IMR-90 (cell line): ENCODE measurements around the gene ASRGL1. TPM values are rescaled to one million over a fixed set of nuclear protein-coding genes. Genes with fewer than 3 reads are reported as not detected.

Experiments
- ATAC-seq: fragments of 200-7000 bp; cut with Tn5 transposase; 2 replicates; pipeline ENCODE4 v1.9.1; 2020; ENCODE audit warnings: low read depth, mild to moderate bottlenecking, moderate library complexity
- BruUV-seq: library from RNA; stranded (reverse); fragments of 400-500 nt; replicated peaks from 2 replicates; lab custom pipeline; 2021; lab: Mats Ljungman, UMichigan
- CTCF ChIA-PET: fragments of 300-600 bp; formaldehyde crosslinking; extraction: SDS; loops from one replicate; lab custom pipeline; 2021; ENCODE audit warnings: antibody characterized with exemption; lab: Yijun Ruan, JAX
- POLR2A ChIA-PET: fragments of 300-600 bp; sonication (Branson Sonifier 250); formaldehyde crosslinking; loops from one replicate; lab custom pipeline; 2022; ENCODE audit warnings: antibody characterized with exemption; ENCODE audit not compliant: unreplicated experiment; lab: Charles Lee
- DNase-seq: peaks from one replicate; pipeline ENCODE4 v3.0.0; 2013
- H2AFZ ChIP-seq: replicated peaks from 2 replicates; pipeline ENCODE3; 2013; ENCODE audit warnings: low read length, mild to moderate bottlenecking; ENCODE audit not compliant: poor library complexity
- H2AK5ac ChIP-seq: 2 replicates; pipeline ENCODE4 v1.6.1; 2013; ENCODE audit warnings: low read depth, low read length, inconsistent platforms
- H2AK9ac ChIP-seq: replicated peaks from 2 replicates; pipeline ENCODE3; 2013; ENCODE audit warnings: mild to moderate bottlenecking, low read depth, low read length, moderate library complexity; ENCODE audit not compliant: poor library complexity
- H2BK120ac ChIP-seq: 2 replicates; pipeline ENCODE4 v1.6.1; 2013; ENCODE audit warnings: low read depth, low read length, inconsistent platforms
- H2BK15ac ChIP-seq: 3 replicates; pipeline ENCODE4 v1.6.1; 2013; ENCODE audit warnings: low read depth, low read length, inconsistent platforms
- H2BK20ac ChIP-seq: 2 replicates; pipeline ENCODE4 v1.6.1; 2013; ENCODE audit warnings: low read depth, mild to moderate bottlenecking, inconsistent platforms, low read length, moderate library complexity
- H2BK5ac ChIP-seq: 2 replicates; pipeline ENCODE4 v1.6.1; 2013; ENCODE audit warnings: mild to moderate bottlenecking, low read depth, low read length, inconsistent platforms; ENCODE audit not compliant: poor library complexity, severe bottlenecking
- H3K14ac ChIP-seq: replicated peaks from 2 replicates; pipeline ENCODE4 v1.6.1; 2013; ENCODE audit warnings: low read depth, low read length, inconsistent platforms
- H3K18ac ChIP-seq: 2 replicates; pipeline ENCODE4 v1.6.1; 2013; ENCODE audit warnings: low read depth, low read length, control low read depth
- H3K23ac ChIP-seq: 2 replicates; pipeline ENCODE4 v1.6.1; 2013; ENCODE audit warnings: low read depth, low read length, inconsistent platforms
- H3K27ac ChIP-seq: 2 replicates; pipeline ENCODE4 v1.5.1; 2013; ENCODE audit warnings: mild to moderate bottlenecking, control low read depth, low read length; ENCODE audit not compliant: insufficient read depth
- H3K27me3 ChIP-seq: 2 replicates; pipeline ENCODE4 v1.6.1; 2013; ENCODE audit warnings: low read length; ENCODE audit not compliant: control insufficient read depth, insufficient read depth
- H3K36me3 ChIP-seq: 2 replicates; pipeline ENCODE4 v1.6.1; 2013; ENCODE audit warnings: low read length, mixed read lengths; ENCODE audit not compliant: control insufficient read depth, insufficient read depth
- H3K4ac ChIP-seq: 2 replicates; pipeline ENCODE4 v1.6.1; 2013; ENCODE audit warnings: low read depth, low read length, inconsistent platforms
- H3K4me1 ChIP-seq: 2 replicates; pipeline ENCODE4 v1.6.1; 2013; ENCODE audit warnings: low read length, mixed read lengths; ENCODE audit not compliant: control insufficient read depth, insufficient read depth
- H3K4me2 ChIP-seq: 2 replicates; pipeline ENCODE4 v1.6.1; 2013; ENCODE audit warnings: low read depth, mild to moderate bottlenecking, control low read depth, low read length, moderate library complexity
- H3K4me3 ChIP-seq: 2 replicates; pipeline ENCODE4 v1.5.1; 2013; ENCODE audit warnings: low read depth, mild to moderate bottlenecking, control low read depth, low read length, moderate library complexity; ENCODE audit not compliant: insufficient read depth
- H3K56ac ChIP-seq: 2 replicates; pipeline ENCODE4 v1.6.1; 2013; ENCODE audit warnings: low read length, inconsistent platforms; ENCODE audit not compliant: insufficient read depth; ENCODE audit errors: extremely low read depth
- H3K79me1 ChIP-seq, 2 experiments: 2 replicates each; pipeline ENCODE4 v1.6.1; 2013; ENCODE audit warnings: low read length in 2 of 2, inconsistent platforms in 1 of 2, low read depth in 1 of 2
- H3K9ac ChIP-seq: 2 replicates; pipeline ENCODE4 v1.6.1; 2013; ENCODE audit warnings: low read depth, low read length, control low read depth
- H3K9me1 ChIP-seq: 2 replicates; pipeline ENCODE4 v1.6.1; 2013; ENCODE audit warnings: low read length, inconsistent platforms; ENCODE audit not compliant: insufficient read depth
- H3K9me3 ChIP-seq: 2 replicates; pipeline ENCODE4 v1.6.1; 2013; ENCODE audit warnings: low read length; ENCODE audit not compliant: control insufficient read depth, insufficient read depth
- H4K20me1 ChIP-seq: 2 replicates; pipeline ENCODE4 v1.6.1; 2013; ENCODE audit warnings: low read length, inconsistent platforms; ENCODE audit not compliant: insufficient read depth
- H4K5ac ChIP-seq: 2 replicates; pipeline ENCODE4 v1.6.1; 2013; ENCODE audit warnings: mild to moderate bottlenecking, low read depth, low read length, control low read depth
- H4K8ac ChIP-seq, 2 experiments: 2 replicates each; pipeline ENCODE4 v1.6.1; 2013; ENCODE audit warnings: low read depth in 2 of 2, low read length in 2 of 2, control low read depth in 1 of 2, inconsistent platforms in 1 of 2
- H4K91ac ChIP-seq: 2 replicates; pipeline ENCODE4 v1.6.1; 2013; ENCODE audit warnings: low read depth, low read length, inconsistent platforms; ENCODE audit not compliant: insufficient read depth
- BHLHE40 ChIP-seq: fragments of 150-350 bp; IDR thresholded peaks from 2 replicates; pipeline ENCODE4 v1.6.1; 2016; ENCODE audit warnings: mild to moderate bottlenecking, low read depth, low read length
- CEBPB ChIP-seq: IDR thresholded peaks from 2 replicates; pipeline ENCODE4 v1.6.1; 2012; ENCODE audit warnings: low read depth, low read length, improper control_type of control experiment
- CHD1 ChIP-seq: IDR thresholded peaks from 2 replicates; pipeline ENCODE4 v1.6.1; 2012; ENCODE audit warnings: low read depth, low read length, improper control_type of control experiment
- FOS ChIP-seq: fragments of 150-350 bp; IDR thresholded peaks from 2 replicates; pipeline ENCODE4 v1.6.1; 2016; ENCODE audit warnings: low read depth, low read length
- MAFK ChIP-seq: IDR thresholded peaks from 2 replicates; pipeline ENCODE4 v1.6.1; 2012; ENCODE audit warnings: low read depth, low read length, improper control_type of control experiment
- MAZ ChIP-seq: IDR thresholded peaks from 2 replicates; pipeline ENCODE4 v1.6.1; 2012; ENCODE audit warnings: low read depth, mild to moderate bottlenecking, low read length, improper control_type of control experiment, moderate library complexity, borderline replicate concordance
- MXI1 ChIP-seq: IDR thresholded peaks from 2 replicates; pipeline ENCODE4 v1.6.1; 2012; ENCODE audit warnings: low read depth, mild to moderate bottlenecking, low read length, moderate library complexity, borderline replicate concordance
- NFE2L2 ChIP-seq: fragments of 150-350 bp; IDR thresholded peaks from 2 replicates; pipeline ENCODE4 v1.6.1; 2016; ENCODE audit warnings: low read depth, mild to moderate bottlenecking, low read length
- POLR2A ChIP-seq: IDR thresholded peaks from 2 replicates; pipeline ENCODE4 v1.6.1; 2012; ENCODE audit warnings: mild to moderate bottlenecking, low read depth, low read length
- RAD21 ChIP-seq: IDR thresholded peaks from 2 replicates; pipeline ENCODE4 v1.6.1; 2012; ENCODE audit warnings: low read length, improper control_type of control experiment
- RCOR1 ChIP-seq: IDR thresholded peaks from 2 replicates; pipeline ENCODE4 v1.6.1; 2012; ENCODE audit warnings: mild to moderate bottlenecking, low read length, improper control_type of control experiment; ENCODE audit not compliant: insufficient replicate concordance
- RFX5 ChIP-seq: IDR thresholded peaks from 2 replicates; pipeline ENCODE4 v1.8.0; 2012; ENCODE audit warnings: low read depth, mild to moderate bottlenecking, low read length, moderate library complexity
- SMC3 ChIP-seq: fragments of 150-350 bp; IDR thresholded peaks from 2 replicates; pipeline ENCODE4 v1.6.1; 2016; ENCODE audit warnings: low read depth, mild to moderate bottlenecking, antibody characterized with exemption, low read length, moderate library complexity
- WGBS, 2 experiments: methylation state at CpG; one replicate each; pipeline versions ENCODE4 v1.1.5 to v1.1.7; 2013; ENCODE audit warnings: missing lambda C conversion rate in 2 of 2; ENCODE audit not compliant: insufficient read length in 1 of 2; ENCODE audit errors: extremely low coverage in 2 of 2; 5-methylcytosine and 5-hydroxymethylcytosine counted together
- dilution Hi-C: fragments of 300-500 bp; cut with HindIII; formaldehyde crosslinking; loops from one replicate; pipeline ENCODE4 v1.14.3; 2018; ENCODE audit warnings: low sequenced_read_pairs; ENCODE audit not compliant: unreplicated experiment
- in situ Hi-C: fragments of 300-500 bp; cut with MboI; formaldehyde crosslinking; loops from 3 replicates; pipeline ENCODE4 v1.14.3; 2019; ENCODE audit warnings: low sequenced_read_pairs, inconsistent platforms, mixed read lengths
- intact Hi-C: fragments of 100-400 bp; cut with micrococcal nuclease; formaldehyde crosslinking; loops from 2 replicates; pipeline ENCODE4 v1.10.0; 2022
- polyA plus RNA-seq, 3 experiments: library from polyadenylated mRNA; depleted of rRNA; stranded (reverse); fragments of >200 nt; gene quantifications; 2 replicates each; pipeline ENCODE4 v1.2.3, GENCODE V29; 2012; ENCODE audit warnings: low replicate concordance in 1 of 3
- total RNA-seq: library from RNA; depleted of rRNA; stranded (reverse); fragments of >200 nt; gene quantifications from 2 replicates; pipeline ENCODE4 v1.2.3, GENCODE V29; 2012
- TF ChIP-seq, protein P1 (sequence below): conservative IDR thresholded peaks from 2 replicates; pipeline ENCODE4 v1.5.1; 2012; ENCODE audit warnings: mild to moderate bottlenecking, low read depth, low read length, improper control_type of control experiment
- TF ChIP-seq, protein P2 (sequence below): fragments of 150-350 bp; IDR thresholded peaks from 2 replicates; pipeline ENCODE4 v1.6.1; 2017; ENCODE audit warnings: mild to moderate bottlenecking, antibody characterized with exemption, low read length, low read depth
- TF ChIP-seq, protein P3 (sequence below): fragments of 150-350 bp; IDR thresholded peaks from 2 replicates; pipeline ENCODE4 v1.6.1; 2016; ENCODE audit warnings: low read depth, mild to moderate bottlenecking, low read length, moderate library complexity, borderline replicate concordance

Gene ASRGL1
- total and polyA plus RNA-seq, 2 of the 4 experiments (the other 2 are of a cell fraction) = 0.72 TPM; not detected in 1

DNA sequence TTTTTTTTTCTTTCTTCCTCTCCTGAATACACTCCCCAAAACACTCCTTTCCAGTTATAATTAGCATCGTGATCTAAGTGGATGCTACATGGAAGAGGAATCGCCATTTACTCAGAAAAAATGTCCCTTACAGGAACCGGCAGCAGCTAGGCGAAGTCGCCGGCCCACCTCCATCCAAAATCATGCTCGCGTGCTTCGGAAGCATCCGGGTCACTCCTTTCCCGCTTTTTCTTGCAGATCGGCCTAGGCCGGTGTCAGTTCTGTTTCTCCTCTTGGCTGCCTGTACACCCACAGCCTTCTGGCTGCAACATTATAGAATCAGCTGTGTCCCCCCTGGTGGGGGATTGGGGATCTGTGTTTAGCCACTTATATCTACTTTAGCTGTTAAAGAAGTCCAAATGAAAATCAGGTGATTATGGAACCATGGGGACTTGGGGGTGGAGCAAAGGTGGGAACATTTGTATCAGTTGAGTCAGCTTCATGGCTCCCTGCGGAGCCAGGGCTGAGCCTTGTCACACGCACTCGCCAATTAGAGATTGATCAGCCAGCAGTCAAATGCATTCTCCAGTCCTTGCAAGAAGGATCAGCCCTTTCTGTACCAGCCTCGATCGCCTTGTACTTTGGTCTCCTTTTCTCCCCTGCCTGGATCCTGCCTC, 36.3 kb downstream of the ASRGL1 start:
- Histone ChIP-seq H3K9me3 (no peaks in the 10 kb centered on the region), H4K5ac (no peak overlapping the region), H4K20me1 (no peaks in the 10 kb centered on the region), H3K4ac (no peak overlapping the region), H2BK5ac (no peak overlapping the region), H3K79me1 (no peaks in the 10 kb centered on the region), H3K18ac (no peak overlapping the region), H3K4me1 (no peaks in the 10 kb centered on the region), H3K4me3 (no peak overlapping the region), H3K4me2 (no peak overlapping the region), H2BK120ac (no peak overlapping the region), H3K56ac (no peak overlapping the region), H4K8ac (no peak overlapping the region), H2AK5ac (no peak overlapping the region), H2AFZ (no peak overlapping the region), H2AK9ac (no peak overlapping the region), H3K9ac (no peak overlapping the region), H3K36me3 (no peaks in the 10 kb centered on the region), H4K91ac (no peak overlapping the region), H2BK20ac (no peak overlapping the region), H3K14ac (no peak overlapping the region), H3K23ac (no peak overlapping the region), H2BK15ac (no peak overlapping the region), H3K27me3 (peaks cover 14% of the 10 kb centered on the region), H3K27ac (no peak overlapping the region), H3K9me1 (no peaks in the 10 kb centered on the region)
- no peak for TF ChIP-seq MXI1
- no peak for TF ChIP-seq FOS
- no peak for TF ChIP-seq CHD1
- TF ChIP-seq SMC3 = no peak
- TF ChIP-seq NFE2L2 = no peak
- TF ChIP-seq, protein P1, sequence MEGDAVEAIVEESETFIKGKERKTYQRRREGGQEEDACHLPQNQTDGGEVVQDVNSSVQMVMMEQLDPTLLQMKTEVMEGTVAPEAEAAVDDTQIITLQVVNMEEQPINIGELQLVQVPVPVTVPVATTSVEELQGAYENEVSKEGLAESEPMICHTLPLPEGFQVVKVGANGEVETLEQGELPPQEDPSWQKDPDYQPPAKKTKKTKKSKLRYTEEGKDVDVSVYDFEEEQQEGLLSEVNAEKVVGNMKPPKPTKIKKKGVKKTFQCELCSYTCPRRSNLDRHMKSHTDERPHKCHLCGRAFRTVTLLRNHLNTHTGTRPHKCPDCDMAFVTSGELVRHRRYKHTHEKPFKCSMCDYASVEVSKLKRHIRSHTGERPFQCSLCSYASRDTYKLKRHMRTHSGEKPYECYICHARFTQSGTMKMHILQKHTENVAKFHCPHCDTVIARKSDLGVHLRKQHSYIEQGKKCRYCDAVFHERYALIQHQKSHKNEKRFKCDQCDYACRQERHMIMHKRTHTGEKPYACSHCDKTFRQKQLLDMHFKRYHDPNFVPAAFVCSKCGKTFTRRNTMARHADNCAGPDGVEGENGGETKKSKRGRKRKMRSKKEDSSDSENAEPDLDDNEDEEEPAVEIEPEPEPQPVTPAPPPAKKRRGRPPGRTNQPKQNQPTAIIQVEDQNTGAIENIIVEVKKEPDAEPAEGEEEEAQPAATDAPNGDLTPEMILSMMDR = no peak
- no peak for TF ChIP-seq RCOR1
- TF ChIP-seq MAZ = no peak
- TF ChIP-seq RFX5 = no peak
- no peak for TF ChIP-seq BHLHE40
- TF ChIP-seq MAFK = no peak
- TF ChIP-seq CEBPB = no peak
- TF ChIP-seq RAD21 = no peak
- TF ChIP-seq, protein P2, sequence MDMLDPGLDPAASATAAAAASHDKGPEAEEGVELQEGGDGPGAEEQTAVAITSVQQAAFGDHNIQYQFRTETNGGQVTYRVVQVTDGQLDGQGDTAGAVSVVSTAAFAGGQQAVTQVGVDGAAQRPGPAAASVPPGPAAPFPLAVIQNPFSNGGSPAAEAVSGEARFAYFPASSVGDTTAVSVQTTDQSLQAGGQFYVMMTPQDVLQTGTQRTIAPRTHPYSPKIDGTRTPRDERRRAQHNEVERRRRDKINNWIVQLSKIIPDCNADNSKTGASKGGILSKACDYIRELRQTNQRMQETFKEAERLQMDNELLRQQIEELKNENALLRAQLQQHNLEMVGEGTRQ = no peak
- no peak for TF ChIP-seq POLR2A
- TF ChIP-seq, protein P3, sequence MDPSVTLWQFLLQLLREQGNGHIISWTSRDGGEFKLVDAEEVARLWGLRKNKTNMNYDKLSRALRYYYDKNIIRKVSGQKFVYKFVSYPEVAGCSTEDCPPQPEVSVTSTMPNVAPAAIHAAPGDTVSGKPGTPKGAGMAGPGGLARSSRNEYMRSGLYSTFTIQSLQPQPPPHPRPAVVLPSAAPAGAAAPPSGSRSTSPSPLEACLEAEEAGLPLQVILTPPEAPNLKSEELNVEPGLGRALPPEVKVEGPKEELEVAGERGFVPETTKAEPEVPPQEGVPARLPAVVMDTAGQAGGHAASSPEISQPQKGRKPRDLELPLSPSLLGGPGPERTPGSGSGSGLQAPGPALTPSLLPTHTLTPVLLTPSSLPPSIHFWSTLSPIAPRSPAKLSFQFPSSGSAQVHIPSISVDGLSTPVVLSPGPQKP = no peak
- ChIA-PET POLR2A (no interaction called here), CTCF (no interaction called here)
- no peak for ATAC-seq
- dilution Hi-C loops (no loop called here), in situ Hi-C loops (no loop called here), intact Hi-C loops (no loop called here)
- no TSS peak for BruUV-seq
- WGBS, 2 experiments = 91% methylated on average over 10 of the region's 18 CpGs; no CpG with 5 or more reads in 1 of the 2 experiments
- DNase-seq = no peak
